Uterus (tissue), 2 donors: Measurements from ENCODE around the gene DLK1.

Experiments used
- POLR2A ChIP-seq, 2 donors: fragments of 450-650 bp; IDR thresholded peaks; one replicate each; pipeline ENCODE4 v1.6.1; 2016; ENCODE audit warnings: antibody characterized with exemption in 2 of 2, mild to moderate bottlenecking in 1 of 2, moderate library complexity in 1 of 2
- TF ChIP-seq, protein P1 (sequence below), 4 experiments: fragments of 200-600 bp in 2 of 4; fragments of 450-650 bp in 2 of 4; sonication (generic) in 2 of 4; IDR thresholded peaks; one replicate each; pipeline ENCODE4 v1.5.1; 2016 to 2019; ENCODE audit warnings: antibody characterized with exemption in 4 of 4, mild to moderate bottlenecking in 2 of 4, moderate library complexity in 1 of 4

DNA sequence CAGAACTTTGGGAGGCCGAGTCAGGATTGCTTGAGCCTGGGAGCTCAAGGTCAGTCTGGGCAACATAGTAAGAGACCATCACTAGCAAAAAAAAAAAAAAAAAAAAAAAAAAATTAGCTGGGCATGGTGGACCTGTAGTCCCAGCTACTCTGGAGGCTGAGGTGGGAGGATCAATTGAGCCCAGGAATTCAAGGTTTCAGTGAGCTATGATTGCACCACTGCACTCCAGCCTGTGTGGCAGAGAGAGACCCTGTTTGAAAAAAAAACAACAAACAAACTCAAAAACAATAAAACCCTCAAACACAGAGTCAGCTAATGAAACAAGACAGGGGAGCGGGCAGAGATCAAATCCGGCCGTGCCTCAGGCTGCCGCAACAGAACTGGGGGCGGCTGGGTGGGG, 41.7 kb upstream of the DLK1 start:
- TF ChIP-seq, protein P1, sequence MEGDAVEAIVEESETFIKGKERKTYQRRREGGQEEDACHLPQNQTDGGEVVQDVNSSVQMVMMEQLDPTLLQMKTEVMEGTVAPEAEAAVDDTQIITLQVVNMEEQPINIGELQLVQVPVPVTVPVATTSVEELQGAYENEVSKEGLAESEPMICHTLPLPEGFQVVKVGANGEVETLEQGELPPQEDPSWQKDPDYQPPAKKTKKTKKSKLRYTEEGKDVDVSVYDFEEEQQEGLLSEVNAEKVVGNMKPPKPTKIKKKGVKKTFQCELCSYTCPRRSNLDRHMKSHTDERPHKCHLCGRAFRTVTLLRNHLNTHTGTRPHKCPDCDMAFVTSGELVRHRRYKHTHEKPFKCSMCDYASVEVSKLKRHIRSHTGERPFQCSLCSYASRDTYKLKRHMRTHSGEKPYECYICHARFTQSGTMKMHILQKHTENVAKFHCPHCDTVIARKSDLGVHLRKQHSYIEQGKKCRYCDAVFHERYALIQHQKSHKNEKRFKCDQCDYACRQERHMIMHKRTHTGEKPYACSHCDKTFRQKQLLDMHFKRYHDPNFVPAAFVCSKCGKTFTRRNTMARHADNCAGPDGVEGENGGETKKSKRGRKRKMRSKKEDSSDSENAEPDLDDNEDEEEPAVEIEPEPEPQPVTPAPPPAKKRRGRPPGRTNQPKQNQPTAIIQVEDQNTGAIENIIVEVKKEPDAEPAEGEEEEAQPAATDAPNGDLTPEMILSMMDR (IDR thresholded peaks at IDR 0.05): no peak
- no peak for TF ChIP-seq POLR2A (IDR thresholded peaks at IDR 0.05)
